ENCODE data around the gene CYTH4.
"Not testable (repeated sequence)": the region's sequence is repeated elsewhere in the genome, so short reads cannot be mapped to it uniquely, and the experiment has no call there.

CYTH4 gene

DNA sequence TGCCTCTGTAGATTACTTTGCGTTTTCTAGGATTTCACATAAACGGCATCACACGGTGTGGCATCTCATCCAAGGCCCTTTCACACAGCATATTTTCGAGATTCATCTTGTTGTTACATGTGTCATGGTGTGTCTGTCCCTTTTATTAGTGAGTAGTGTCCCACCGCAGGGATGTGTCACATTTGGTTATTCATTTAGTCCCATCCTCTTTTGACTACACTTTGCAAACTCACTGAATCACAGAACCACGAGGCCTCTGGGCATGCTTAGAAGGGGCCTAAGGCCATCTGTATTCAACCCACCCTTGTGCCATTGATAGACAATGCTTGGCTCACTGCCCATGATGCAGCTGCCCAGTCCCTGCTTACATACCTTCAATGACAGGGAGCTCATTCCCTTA lies 34.1 kb upstream of the CYTH4 start:
- no peak for DNase-seq (ENCODE audit: low spot score)

GRCh38 chr22:37249986-37250385 lies 32.3 kb upstream of the CYTH4 start:
- no peak for DNase-seq (ENCODE audit: low spot score)

DNA sequence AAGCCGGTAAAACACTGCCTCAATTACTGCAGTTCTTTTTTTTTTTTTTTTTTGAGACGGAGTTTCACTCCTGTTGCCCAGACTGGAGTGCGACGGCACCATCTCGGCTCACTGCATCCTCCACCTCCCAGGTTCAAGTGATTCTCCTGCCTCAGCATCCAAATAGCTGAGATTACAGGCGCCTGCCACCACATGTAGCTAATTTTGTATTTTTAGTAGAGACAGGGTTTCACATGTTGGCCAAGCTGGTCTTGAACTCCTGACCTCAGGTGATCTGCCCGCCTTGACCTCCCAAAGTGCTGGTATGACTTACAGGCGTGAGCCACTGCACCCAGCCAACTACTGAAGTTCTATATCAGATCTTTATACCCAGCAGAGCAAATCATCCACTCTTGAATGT lies 30.5 kb upstream of the CYTH4 start:
- DNase-seq (ENCODE audit: low spot score), result not testable (repeated sequence)

GRCh38 chr22:37253126-37253660 lies 29.1 kb upstream of the CYTH4 start:
- no peak for DNase-seq (ENCODE audit: low spot score)

- DNase-seq (ENCODE audit: low spot score), result no peak
Observed at GRCh38 chr22:37254209-37254866, 28.0 kb upstream of the CYTH4 start.

GRCh38 chr22:37254867-37255233 lies 27.5 kb upstream of the CYTH4 start:
- DNase-seq (ENCODE audit: low spot score), result peak; percentile 56

GRCh38 chr22:37255558-37256006 lies 26.7 kb upstream of the CYTH4 start:
- no peak for DNase-seq (ENCODE audit: low spot score)

DNA sequence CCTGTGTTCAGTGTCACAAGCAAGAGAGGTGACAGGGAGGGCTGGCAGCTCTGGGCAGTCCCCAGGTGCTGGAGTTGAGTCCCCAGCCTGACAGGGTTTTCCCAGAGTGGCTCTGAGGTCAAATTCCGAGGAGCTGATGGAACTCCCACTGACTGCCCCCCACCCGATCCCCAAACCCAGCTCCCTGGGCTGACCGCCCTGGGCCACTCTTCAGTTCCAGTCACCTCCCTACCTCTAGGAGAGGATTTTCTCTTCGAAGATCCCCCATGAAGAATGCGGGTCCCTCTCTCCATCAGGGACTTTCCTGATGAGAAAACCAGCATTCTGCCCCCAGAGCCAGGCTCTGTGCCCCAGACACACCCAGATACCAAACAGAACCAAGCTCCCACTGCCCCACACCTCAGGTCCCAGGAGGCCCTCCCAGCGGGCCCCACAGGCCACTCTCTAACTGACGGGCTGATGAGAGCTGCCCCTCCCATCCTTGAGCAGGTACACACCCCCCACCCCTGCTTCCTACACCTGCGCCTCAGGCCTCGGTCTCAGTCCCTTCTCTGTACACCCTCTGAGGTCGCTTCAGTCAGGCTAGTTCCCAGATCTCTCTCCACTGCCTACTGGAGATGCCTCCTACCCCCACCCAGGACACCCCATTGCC lies 26.1 kb upstream of the CYTH4 start:
- DNase-seq (ENCODE audit: low spot score), result no peak

- no peak for DNase-seq (ENCODE audit: low spot score)
Observed at GRCh38 chr22:37258005-37258752, 24.1 kb upstream of the CYTH4 start.

DNA sequence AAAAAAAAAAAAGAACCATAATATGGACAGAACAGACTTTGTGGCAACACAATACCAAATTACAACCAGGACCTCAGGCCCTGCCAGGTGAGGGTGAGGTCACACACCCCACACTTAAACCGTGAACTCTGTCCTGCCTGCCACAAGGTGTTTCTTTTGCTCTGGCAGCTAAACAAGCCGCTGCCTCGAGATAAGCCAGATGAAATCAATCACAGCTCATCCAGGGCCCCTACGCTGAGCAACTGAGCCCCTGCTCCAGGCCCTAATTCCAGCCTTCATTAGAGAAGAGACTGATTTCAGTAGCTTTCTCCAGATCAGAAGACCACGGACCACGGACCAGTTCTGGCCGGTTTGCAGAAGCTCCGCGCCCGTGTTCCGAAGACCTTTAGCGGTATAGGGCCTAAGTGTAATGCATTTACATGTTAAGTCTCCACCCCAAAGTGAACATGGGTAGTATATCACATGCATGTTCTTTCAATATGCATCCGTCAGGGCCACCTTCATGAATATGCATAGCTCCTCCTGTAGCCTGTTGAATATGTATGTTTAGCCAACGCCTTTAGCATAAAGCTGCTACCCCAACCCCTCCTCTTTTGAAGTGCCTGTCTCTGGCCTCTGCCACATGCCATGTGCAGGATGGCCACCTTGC lies 23.4 kb upstream of the CYTH4 start:
- no peak for DNase-seq (ENCODE audit: low spot score)

DNA sequence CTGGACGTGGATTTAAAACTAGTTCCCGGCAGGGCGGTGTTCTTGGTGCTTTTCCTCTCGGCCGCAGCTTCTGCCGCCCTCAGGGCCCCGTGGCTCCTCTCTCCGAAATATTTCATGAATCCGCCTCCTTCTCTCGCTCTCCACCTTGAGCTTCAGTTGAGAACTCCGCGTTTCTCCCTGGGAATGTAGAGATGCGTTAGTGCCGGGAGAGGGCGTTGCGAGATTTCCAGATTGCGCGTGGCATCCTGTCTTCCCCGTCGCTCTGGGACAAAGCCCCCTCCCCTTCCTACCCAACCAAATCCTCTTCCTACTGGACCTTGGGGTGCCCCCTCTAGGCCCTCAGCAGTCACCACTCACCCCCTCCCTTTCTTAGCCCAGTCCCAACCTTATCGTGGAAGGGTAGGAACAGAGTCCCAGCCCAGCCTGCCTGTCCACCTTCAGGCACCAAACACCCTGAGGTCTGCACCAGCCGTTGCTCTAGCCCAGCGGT lies 22.7 kb upstream of the CYTH4 start:
- peak; percentile 50 for DNase-seq (ENCODE audit: low spot score)

DNA sequence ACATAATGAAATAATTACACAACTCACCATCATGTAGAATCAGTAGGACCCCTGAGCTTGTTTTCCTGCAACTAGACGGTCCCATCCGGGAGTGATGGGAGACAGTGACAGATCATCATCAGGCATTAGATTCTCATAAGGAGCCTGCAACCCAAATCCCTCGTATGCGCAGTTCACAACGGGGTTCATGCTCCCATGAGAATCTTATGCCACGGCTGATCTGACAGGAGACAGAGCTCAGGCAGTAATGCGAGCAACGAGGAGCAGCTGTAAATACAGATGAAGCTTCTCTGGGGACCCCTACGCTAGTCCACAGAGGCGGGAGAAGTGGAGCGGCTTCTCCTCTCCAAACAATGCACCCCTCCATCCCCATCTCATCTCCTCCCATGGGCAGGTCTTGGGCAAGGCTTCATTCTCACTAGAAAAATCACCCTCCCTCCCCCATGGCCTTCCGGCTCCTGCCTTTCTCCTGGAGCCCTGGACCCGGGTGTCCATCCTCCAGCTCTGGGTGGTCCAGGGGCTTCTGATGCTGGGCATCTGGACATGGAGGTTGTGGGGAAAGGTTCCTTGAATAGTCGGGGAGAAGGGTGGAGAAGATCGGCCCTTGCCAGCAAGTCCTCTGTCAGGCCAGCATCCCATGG lies 22.0 kb upstream of the CYTH4 start:
- no peak for DNase-seq (ENCODE audit: low spot score)

- DNase-seq (ENCODE audit: low spot score), result peak; percentile 67
Observed at GRCh38 chr22:37260901-37261336, 21.4 kb upstream of the CYTH4 start.

- DNase-seq (ENCODE audit: low spot score), result no peak
Observed at GRCh38 chr22:37262346-37262745, 20.0 kb upstream of the CYTH4 start.

DNA sequence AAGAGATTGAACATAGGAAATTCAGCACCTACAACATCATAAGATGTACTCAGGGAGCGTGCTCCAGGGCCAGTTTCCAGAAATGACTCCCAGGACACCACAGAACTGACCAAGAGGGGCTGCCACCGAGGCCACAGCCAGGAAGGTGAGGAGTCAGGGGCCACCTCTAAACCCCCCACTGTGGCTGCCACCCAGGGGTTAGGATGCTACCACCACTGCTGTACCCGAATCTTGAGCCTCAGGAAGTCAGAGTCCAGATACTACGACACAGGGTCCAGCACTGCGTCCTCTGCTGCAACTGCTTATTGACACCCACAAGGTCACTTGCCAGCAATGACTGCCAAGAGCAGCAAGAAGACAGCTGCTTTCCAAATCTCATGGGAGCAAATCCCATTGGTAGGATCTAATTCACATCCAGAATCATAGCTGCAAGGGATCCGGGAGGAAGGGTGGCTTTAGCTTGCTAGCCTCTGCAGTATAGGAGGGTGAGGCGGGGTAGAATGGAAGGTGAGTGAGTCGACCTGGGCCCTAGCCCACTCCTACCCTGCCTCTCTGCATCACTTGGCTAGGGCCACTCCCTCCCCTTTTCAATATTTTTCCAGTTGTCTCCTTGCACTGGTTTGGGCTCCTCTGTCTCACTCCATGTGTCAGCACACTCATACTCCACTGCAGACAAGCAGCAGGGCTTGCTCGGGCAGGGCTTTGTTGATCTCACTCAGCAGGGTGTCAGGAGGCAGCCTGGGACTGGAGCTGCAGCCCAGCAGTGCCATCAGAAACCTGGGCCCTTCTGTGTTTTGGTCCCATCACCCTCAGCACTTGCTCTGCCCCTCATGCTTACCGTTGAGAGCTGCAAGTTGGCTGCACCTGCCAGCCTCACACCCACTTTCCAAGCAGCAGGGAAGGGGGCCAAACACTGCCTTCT lies 18.1 kb upstream of the CYTH4 start:
- DNase-seq (ENCODE audit: low spot score), result no peak

DNA sequence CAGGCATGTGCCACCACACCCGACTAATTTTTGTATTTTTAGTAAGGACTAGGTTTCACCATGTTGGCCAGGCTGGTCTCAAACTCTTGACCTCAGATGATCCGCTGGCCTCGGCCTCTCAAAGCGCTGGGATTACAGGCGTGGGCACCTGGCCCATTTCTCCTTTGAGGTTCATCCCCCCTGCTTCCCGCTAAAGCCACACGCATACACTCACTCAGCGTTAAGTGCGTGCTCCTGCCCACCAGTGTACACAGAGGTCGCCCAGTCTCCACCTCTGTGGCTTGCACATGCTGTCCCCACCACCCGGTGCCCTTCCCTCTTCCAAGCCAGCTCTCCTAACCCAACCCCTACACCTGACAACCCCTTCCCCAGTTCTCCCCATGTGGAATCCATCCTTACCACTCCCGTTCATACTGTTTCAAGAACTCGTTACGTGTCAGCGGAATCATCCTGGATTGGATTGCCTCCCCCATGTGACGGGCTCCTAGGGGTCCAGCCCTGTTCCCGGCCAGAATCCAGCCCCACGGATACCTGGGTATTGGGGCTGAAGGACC lies 15.7 kb upstream of the CYTH4 start:
- no peak for DNase-seq (ENCODE audit: low spot score)

DNA sequence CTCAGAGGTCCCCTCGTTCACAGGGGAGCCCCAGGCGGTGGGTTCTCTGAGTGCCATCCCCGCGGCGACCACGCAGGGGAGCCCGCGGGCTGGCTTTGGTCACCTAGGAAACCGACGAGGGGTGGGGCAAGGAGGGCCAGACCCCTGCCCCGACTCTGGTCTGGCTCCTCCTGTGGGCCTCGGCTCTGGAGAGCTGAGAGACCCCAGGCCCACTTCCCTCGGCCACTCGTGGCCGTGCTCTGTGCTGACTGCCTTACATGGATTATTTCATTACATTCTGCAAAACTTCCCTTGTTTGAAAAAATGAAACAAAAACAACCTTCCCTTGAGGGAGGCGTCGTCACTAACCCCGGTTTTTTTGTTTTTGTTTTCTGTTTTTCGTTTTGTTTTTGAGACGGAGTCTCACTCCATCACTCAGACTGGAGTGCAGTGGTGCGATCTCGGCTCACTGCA lies 15.1 kb upstream of the CYTH4 start:
- DNase-seq (ENCODE audit: low spot score), result peak; percentile 54

DNA sequence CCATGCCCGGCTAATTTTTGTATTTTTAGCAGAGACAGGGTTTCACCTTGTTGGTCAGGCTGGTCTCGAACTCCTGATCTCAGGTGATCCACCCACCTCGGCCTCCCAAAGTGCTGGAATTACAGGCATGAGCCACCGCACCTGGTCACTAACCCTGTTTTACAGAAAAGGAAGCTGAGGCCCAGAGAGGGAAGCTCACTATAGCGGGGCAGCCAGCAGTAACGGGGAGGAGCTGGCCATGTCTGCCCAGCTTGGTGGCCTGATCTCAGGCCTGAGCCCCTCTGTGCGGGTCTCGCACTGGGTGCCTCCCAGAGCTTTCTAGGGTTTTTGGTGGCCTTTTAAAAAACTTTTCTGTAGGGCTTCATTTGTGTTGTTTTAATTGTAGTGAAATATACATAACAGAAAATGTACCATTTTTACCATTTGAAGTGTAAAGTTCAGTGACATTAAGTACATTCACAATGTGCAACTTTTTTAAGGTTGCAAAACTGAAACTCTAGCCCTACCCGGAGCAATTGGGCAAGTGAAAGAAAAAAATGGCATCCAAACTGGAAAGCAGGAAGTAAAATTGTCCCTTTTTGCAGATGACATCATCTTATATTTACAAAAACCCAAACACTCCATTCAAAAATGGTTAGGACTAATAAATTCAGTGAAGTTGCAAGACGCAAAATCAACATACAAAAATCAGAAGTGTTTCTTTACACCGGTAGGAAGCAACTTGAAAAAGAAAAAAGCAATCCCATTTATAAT lies 14.5 kb upstream of the CYTH4 start:
- no peak for DNase-seq (ENCODE audit: low spot score)

DNA sequence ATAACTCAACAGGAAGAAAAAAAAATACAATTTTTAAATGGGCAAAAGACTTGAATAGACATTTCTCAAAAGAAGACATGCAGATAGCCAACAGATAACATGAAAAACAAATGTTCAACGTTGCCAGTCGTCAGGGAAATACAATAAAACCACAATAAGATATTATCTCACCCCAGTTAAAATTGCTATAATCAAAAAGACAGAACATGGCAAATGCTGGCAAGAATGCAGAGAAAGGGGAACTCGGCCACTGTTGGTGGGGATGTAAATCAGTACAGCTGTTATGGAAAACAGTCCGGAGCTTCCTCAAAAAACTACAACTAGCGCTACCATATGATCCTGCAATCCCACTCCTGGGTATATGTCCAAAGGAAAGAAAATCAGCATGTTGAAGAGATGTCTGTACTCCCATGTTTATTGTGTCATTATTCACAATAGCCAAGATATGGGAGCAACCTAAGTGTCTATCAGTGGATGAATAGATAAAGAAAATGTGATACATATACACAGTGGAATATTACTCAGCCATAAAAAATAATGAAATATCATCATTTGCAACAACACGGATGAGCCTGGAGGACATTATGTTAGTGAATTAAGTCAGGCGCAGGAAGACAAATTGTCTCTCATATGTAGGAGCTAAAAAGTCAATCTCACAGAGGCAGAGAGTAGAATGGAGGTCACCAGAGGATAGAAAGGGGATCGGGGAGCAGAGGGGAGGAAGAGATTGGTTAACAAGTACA lies 12.2 kb upstream of the CYTH4 start:
- no peak for DNase-seq (ENCODE audit: low spot score)

Data from COLO829 (cell line).